Dedifferentiated amniotic fluid mesenchymal stem cell (primary cell): ENCODE data around the gene PCDHGA8.
"Not testable (repeated sequence)": the region's sequence is repeated elsewhere in the genome, so short reads cannot be mapped to it uniquely, and the experiment has no call there.

Experiments
- DNase-seq: peaks from one replicate; pipeline ENCODE4 v3.0.0-alpha.2; 2016; ENCODE audit errors: extremely low spot score

PCDHGA8 gene

DNA sequence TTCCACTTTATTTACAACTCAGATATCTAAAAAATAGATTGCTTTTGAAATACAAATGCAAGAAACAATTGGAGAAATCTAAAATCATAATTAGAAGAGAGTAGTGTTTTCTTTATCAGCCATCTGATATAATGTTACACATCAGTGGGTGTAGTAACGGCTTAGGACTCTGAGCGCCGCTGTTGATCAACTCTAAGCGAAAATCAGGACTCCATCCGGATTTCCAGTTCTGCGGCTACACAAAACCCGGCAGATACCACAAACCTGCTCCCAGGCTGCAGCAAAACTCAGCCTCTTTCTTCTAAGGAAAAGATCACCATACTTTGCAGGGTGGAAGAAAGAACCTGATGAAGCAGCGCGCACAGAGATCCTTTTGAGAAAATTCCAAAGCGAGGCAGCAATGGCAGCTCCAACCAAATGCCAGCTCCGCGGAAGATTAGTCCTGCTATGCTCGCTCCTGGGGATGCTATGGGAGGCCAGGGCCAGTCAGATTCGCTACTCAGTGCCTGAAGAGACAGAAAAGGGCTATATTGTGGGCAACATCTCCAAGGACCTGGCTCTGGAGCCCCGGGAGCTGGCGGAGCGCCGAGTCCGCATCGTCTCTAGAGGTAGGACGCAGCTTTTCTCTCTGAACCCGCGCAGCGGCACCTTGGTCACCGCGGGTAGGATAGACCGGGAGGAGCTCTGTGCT lies 10.3 kb downstream of the PCDHGA8 start, which contains the start of gene PCDHGA9:
TSS of gene PCDHGA9 (plus strand) at position 226 of the 691 bp plus-strand sequence. CDS start at position 401, 175 bp downstream.
- DNase-seq: no peak

DNA sequence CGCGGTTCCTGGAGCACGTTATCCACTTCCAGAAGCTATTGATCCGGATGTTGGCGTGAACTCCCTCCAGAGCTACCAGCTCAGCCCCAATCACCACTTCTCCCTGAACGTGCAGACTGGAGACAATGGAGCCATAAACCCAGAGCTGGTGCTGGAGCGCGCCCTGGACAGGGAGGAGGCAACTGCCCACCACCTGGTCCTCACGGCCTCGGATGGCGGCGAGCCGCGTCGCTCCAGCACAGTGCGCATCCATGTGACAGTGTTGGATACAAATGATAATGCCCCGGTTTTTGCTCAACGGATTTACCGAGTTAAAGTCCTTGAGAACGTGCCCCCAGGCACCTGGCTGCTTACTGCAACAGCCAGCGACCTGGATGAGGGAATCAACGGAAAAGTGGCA lies 11.0 kb downstream of the PCDHGA8 start:
- no peak for DNase-seq

DNA sequence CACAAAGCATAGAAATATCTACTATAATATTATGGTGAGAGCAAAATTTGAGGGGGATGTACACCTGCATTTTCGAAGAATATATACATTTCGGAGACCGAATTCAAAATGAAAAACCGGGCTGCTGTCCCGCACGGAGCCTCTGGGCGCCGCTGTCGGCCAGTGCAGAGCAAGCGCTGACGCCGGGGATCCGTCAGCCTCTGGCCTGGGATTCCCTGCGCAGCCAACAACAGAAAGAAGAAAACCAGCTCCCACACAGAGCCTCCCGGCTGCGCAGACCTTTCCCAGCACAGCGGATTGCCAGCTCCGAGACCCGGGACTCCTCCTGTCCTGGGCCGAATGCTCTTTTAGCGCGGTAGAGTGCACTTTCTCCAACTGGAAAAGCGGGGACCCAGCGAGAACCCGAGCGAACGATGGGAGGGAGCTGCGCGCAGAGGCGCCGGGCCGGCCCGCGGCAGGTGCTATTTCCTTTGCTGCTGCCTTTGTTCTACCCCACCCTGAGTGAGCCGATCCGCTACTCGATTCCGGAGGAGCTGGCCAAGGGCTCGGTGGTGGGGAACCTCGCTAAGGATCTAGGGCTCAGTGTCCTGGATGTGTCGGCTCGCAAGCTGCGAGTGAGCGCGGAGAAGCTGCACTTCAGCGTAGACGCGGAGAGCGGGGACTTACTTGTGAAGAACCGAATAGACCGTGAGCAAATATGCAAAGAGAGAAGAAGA lies 15.5 kb downstream of the PCDHGA8 start, which contains the start of gene PCDHGB6:
TSS of gene PCDHGB6 (plus strand) at position 232 of the 716 bp plus-strand sequence. CDS start at position 414, 182 bp downstream.
- DNase-seq: not testable (repeated sequence)

DNA sequence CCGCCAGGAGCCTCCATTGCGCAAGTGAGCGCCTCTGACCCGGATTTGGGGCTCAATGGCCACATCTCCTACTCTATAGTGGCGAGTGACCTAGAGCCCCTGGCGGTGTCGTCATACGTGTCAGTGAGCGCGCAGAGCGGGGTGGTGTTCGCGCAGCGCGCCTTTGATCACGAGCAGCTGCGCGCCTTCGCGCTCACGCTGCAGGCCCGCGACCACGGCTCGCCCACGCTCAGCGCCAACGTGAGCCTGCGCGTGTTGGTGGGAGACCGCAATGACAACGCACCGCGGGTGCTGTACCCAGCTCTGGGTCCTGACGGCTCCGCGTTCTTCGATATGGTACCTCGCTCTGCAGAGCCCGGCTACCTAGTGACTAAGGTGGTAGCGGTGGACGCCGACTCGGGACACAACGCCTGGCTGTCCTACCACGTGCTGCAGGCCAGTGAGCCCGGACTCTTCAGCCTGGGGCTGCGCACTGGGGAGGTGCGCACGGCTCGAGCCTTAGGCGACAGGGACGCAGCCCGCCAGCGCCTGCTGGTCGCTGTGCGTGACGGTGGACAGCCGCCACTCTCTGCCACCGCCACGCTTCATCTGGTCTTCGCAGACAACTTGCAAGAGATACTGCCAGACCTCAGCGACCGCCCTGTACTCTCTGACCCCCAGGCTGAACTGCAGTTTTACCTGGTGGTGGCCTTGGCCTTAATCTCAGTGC lies 17.3 kb downstream of the PCDHGA8 start:
- DNase-seq: no peak

DNA sequence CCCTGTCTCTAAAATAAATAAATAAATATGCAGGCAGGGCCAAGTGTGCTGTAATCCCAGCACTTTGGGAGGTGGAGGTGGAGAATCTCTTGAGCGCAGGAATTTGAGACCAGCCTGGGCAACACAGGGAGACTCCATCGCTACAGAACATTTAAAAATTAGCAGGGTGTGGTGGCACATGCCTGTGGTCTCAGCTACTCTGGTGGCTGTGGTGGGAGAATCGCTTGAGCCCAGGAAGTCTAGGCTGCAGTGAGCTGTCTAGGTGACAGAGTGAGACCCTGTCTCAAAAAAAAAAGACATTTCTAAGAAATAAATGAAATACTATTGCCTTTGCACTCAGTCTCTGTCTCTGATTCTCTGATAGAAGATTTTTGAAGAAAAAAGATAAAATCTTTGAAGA lies 19.1 kb downstream of the PCDHGA8 start:
- no peak for DNase-seq

DNA sequence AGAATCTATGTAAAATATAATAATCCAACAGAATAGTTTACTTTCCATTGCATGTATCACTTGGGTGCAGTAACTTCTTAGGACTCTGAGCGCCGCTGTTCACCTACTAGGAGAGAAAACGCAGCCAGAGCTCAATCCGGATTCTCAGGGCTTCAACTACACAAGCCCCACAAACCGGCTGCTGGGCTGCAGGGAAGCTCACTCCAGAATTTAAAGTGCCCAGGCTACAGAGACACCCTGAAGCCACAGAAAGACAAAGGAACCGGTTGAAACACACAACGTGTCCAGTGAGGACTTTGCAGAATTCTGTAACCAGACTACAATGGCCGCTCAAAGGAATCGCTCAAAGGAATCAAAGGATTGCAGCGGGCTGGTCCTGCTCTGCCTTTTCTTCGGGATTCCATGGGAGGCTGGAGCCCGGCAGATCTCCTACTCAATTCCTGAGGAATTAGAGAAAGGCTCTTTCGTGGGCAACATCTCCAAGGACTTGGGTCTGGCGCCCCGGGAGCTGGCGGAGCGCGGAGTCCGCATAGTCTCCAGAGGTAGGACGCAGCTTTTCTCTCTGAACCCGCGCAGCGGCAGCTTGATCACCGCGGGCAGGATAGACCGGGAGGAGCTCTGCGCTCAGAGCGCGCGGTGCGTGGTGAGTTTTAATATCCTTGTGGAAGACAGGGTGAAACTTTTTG lies 20.6 kb downstream of the PCDHGA8 start, which contains the start of gene PCDHGA10:
TSS of gene PCDHGA10 (plus strand) at position 134 of the 686 bp plus-strand sequence. CDS start at position 323, 189 bp downstream.
- peak; percentile 96 for DNase-seq

DNA sequence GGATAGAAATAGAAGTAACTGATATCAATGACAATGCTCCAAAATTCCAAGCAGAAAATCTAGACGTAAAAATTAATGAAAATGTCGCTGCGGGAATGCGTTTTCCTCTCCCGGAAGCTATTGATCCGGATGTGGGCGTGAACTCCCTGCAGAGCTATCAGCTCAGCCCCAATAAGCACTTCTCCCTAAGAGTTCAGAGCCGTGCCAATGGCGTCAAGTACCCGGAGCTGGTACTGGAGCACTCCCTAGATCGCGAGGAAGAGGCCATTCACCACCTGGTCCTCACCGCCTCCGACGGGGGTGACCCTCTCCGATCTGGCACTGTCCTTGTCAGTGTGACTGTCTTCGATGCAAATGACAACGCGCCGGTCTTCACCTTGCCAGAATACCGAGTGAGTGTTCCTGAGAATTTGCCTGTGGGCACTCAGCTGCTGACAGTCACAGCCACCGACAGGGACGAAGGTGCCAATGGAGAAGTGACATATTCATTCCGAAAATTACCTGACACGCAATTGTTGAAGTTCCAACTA lies 21.2 kb downstream of the PCDHGA8 start:
- no peak for DNase-seq

DNA sequence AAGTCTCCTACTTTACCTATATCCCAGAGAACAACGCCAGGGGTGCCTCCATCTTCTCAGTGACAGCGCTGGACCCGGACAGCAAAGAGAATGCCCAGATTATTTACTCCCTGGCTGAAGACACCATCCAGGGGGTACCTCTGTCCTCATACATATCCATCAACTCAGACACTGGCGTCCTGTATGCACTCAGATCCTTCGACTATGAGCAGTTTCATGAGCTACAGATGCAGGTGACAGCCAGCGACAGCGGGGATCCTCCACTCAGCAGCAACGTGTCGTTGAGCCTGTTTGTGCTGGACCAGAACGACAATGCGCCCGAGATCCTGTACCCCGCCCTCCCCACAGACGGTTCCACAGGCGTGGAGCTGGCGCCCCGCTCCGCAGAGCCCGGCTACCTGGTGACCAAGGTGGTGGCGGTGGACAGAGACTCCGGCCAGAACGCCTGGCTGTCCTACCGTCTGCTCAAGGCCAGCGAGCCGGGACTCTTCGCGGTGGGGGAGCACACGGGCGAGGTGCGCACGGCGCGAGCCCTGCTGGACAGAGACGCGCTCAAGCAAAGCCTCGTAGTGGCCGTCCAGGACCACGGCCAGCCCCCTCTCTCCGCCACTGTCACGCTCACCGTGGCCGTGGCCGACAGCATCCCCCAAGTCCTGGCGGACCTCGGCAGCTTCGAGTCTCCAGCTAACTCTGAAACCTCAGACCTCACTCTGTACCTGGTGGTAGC lies 22.3 kb downstream of the PCDHGA8 start:
- not testable (repeated sequence) for DNase-seq

DNA sequence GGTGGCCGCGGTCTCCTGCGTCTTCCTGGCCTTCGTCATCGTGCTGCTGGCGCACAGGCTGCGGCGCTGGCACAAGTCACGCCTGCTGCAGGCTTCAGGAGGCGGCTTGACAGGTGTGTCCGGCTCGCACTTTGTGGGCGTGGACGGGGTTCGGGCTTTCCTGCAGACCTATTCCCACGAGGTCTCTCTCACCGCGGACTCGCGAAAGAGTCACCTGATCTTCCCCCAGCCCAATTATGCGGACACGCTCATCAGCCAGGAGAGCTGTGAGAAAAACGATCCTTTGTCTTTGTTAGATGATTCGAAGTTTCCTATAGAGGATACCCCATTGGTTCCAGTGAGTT lies 22.8 kb downstream of the PCDHGA8 start:
- not testable (repeated sequence) for DNase-seq

DNA sequence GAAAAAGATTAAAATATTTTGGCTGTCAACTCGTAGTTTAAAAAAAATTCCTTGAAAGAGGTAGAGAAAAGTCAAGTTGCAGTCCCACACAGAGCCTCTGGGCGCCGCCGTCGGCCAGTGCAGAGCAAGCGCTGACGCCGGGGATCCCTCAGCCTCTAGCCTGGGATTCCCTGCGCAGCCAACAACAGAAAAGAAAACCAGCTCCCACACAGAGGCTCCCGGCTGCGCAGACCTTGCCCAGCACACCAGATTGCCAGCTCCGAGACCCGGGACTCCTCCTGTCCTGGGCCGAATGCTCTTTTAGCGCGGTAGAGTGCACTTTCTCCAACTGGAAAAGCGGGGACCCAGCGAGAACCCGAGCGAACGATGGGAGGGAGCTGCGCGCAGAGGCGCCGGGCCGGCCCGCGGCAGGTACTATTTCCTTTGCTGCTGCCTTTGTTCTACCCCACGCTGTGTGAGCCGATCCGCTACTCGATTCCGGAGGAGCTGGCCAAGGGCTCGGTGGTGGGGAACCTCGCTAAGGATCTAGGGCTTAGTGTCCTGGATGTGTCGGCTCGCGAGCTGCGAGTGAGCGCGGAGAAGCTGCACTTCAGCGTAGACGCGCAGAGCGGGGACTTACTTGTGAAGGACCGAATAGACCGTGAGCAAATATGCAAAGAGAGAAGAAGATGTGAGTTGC lies 25.2 kb downstream of the PCDHGA8 start, which contains the start of gene PCDHGB7:
TSS of gene PCDHGB7 (plus strand) at position 184 of the 679 bp plus-strand sequence. CDS start at position 367, 183 bp downstream.
- DNase-seq: not testable (repeated sequence)

DNA sequence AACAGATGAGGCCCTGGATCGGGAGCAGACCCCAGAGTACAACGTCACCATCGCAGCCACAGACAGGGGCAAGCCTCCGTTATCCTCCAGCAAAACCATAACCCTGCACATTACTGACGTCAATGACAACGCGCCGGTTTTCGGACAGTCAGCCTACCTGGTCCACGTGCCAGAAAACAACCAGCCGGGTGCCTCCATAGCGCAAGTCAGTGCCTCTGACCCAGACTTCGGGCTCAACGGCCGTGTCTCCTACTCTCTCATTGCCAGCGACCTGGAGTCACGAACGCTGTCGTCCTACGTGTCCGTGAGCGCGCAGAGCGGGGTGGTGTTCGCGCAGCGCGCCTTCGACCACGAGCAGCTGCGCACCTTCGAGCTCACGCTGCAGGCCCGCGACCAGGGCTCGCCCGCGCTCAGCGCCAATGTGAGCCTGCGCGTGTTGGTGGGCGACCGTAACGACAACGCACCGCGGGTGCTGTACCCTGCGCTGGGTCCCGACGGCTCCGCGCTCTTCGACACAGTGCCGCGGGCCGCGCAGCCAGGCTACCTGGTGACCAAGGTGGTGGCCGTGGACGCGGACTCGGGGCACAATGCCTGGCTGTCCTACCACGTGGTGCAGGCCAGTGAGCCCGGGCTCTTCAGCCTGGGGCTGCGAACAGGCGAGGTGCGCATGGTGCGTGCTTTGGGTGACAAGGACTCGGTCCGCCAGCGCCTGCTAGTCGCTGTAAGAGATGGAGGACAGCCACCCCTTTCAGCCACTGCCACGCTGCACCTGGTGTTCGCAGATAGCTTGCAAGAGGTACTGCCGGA lies 26.8 kb downstream of the PCDHGA8 start:
- DNase-seq: no peak

DNA sequence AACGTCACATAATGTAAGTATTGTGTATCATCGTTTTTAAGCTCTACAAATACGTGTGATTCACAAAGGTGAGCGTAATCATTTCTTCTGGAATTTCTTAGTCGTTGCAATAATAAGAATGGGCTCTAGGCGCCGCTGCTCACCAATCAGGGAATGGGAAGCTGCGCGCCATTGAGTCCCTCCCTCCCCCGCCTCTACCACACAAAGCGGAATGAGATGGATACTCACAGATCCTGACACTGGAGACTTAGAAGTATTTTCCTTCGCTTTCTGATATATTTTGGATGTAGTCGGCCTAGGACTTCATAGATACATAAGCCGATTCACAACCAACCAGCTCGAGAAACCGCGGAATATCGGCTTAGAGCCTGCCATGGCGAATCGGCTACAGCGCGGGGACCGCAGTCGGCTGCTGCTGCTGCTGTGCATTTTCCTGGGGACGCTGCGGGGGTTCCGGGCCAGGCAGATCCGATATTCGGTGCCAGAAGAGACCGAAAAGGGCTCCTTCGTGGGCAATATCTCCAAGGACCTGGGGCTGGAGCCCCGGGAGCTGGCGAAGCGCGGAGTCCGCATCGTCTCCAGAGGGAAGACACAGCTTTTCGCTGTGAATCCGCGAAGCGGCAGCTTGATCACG lies 28.5 kb downstream of the PCDHGA8 start, which contains the start of gene PCDHGA11:
TSS of gene PCDHGA11 (plus strand) at position 197 of the 634 bp plus-strand sequence. CDS start at position 374, 177 bp downstream.
- DNase-seq: no peak

DNA sequence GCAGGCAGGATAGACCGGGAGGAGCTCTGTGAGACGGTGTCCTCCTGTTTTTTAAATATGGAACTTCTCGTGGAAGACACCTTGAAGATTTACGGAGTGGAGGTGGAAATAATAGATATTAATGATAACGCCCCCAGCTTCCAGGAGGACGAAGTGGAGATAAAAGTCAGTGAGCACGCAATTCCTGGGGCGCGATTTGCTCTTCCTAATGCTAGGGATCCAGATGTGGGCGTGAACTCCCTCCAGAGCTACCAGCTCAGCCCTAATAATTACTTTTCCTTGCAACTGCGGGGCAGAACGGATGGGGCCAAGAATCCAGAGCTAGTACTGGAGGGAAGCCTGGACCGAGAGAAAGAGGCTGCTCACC lies 29.0 kb downstream of the PCDHGA8 start:
- no peak for DNase-seq

DNA sequence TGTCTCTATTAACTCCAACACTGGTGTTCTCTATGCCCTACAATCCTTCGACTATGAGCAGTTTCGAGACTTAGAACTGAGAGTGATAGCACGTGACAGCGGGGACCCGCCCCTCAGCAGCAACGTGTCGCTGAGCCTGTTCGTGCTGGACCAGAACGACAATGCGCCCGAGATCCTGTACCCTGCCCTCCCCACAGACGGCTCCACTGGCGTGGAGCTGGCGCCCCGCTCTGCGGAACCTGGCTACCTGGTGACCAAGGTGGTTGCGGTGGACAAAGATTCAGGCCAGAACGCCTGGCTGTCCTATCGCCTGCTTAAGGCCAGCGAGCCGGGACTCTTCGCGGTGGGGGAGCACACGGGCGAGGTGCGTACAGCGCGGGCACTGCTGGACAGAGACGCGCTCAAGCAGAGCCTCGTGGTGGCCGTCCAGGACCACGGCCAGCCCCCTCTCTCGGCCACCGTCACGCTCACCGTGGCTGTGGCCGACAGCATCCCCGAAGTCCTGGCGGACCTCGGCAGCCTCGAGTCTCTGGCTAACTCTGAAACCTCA lies 30.4 kb downstream of the PCDHGA8 start:
- no peak for DNase-seq

DNA sequence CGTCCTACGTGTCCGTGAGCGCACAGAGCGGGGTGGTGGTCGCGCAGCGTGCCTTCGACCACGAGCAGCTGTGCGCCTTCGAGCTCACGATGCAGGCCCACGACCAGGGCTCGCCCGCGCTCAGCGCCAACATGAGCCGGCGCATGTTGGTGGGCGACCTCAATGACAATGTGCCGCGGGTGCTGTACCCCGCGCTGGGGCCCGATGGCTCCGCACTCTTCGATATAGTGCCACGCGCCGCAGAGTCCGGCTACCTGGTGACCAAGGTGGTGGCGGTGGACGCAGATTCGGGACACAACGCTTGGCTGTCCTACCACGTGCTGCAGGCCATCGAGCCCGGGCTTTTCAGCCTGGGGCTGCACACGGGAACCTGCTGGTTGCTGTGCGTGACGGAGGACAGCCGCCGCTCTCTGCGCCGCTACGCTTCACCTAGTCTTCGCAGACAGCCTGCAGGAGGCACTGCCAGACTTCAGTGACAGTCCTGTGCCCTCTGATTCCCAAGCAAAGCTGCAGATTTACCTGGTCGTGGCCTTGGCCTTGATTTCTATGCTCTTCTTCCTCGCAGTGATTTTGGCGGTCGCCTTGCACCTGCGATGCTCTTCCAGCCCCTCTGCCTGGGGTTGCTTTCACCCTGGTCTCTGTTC lies 35.5 kb downstream of the PCDHGA8 start:
- DNase-seq: no peak

DNA sequence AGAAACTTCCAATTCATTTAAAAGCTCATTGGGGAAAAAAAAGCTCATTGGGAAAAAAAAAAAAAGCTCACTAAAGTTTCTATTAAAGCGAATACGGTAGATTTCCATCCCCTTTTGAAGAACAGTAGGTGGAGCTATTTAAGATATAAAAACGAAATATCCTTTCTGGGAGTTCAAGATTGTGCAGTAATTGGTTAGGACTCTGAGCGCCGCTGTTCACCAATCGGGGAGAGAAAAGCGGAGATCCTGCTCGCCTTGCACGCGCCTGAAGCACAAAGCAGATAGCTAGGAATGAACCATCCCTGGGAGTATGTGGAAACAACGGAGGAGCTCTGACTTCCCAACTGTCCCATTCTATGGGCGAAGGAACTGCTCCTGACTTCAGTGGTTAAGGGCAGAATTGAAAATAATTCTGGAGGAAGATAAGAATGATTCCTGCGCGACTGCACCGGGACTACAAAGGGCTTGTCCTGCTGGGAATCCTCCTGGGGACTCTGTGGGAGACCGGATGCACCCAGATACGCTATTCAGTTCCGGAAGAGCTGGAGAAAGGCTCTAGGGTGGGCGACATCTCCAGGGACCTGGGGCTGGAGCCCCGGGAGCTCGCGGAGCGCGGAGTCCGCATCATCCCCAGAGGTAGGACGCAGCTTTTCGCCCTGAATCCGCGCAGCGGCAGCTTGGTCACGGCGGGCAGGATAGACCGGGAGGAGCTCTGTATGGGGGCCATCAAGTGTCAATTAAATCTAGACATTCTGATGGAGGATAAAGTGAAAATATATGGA lies 38.1 kb downstream of the PCDHGA8 start, which contains the start of gene PCDHGA12:
TSS of gene PCDHGA12 (plus strand) at position 176 of the 782 bp plus-strand sequence. CDS start at position 429, 253 bp downstream.
- no peak for DNase-seq

DNA sequence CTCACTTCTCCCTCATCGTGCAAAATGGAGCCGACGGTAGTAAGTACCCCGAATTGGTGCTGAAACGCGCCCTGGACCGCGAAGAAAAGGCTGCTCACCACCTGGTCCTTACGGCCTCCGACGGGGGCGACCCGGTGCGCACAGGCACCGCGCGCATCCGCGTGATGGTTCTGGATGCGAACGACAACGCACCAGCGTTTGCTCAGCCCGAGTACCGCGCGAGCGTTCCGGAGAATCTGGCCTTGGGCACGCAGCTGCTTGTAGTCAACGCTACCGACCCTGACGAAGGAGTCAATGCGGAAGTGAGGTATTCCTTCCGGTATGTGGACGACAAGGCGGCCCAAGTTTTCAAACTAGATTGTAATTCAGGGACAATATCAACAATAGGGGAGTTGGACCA lies 38.9 kb downstream of the PCDHGA8 start:
- DNase-seq: no peak
